CD4-positive, alpha-beta T cell treated with Interleukin-17A for 1 hour (primary cell): ENCODE results near the gene MMP11.

Experiments used
- DNase-seq: peaks from one replicate; pipeline ENCODE4 v3.0.0-alpha.2; 2020

The MMP11 gene

GRCh38 chr22:23833017-23833751, 60.5 kb downstream of the MMP11 start:
- DNase-seq = no peak
